Trophoblast cell (in vitro differentiated cells and primary cell): ENCODE data around the gene GATA5.
A peak's percentile ranks its signal among the peaks of the same experiment; 100 is the strongest.

Source experiments
- DNase-seq, 2 donors: peaks; one replicate each; pipeline ENCODE4 v3.0.0-alpha.2; 2016
- H2AFZ ChIP-seq: 2 replicates; pipeline ENCODE4 v1.6.1; 2013; ENCODE audit warnings: low read length, moderate library complexity, mild to moderate bottlenecking; ENCODE audit not compliant: insufficient read depth, poor library complexity
- H2AK5ac ChIP-seq: 2 replicates; pipeline ENCODE4 v1.6.1; 2013; ENCODE audit warnings: mild to moderate bottlenecking, low read length
- H2BK120ac ChIP-seq: 2 replicates; pipeline ENCODE4 v1.6.1; 2013; ENCODE audit warnings: low read length, mild to moderate bottlenecking, moderate library complexity; ENCODE audit not compliant: insufficient read depth, poor library complexity
- H2BK12ac ChIP-seq: 2 replicates; pipeline ENCODE4 v1.6.1; 2013; ENCODE audit warnings: mild to moderate bottlenecking, low read length, moderate library complexity
- H2BK5ac ChIP-seq: 2 replicates; pipeline ENCODE4 v1.6.1; 2013; ENCODE audit warnings: low read length, low read depth, moderate library complexity, mild to moderate bottlenecking; ENCODE audit not compliant: poor library complexity
- H3K14ac ChIP-seq: 2 replicates; pipeline ENCODE4 v1.6.1; 2013; ENCODE audit warnings: mild to moderate bottlenecking, low read length
- H3K18ac ChIP-seq: 2 replicates; pipeline ENCODE4 v1.6.1; 2013; ENCODE audit warnings: mild to moderate bottlenecking, low read length
- H3K23ac ChIP-seq: 2 replicates; pipeline ENCODE4 v1.6.1; 2013; ENCODE audit warnings: low read length
- H3K27ac ChIP-seq: 2 replicates; pipeline ENCODE4 v1.5.1; 2013; ENCODE audit warnings: low read depth, mild to moderate bottlenecking, inconsistent platforms, low read length, moderate library complexity
- H3K27me3 ChIP-seq: 2 replicates; pipeline ENCODE4 v1.6.1; 2013; ENCODE audit warnings: inconsistent platforms, mild to moderate bottlenecking, low read length, moderate library complexity; ENCODE audit not compliant: insufficient read depth
- H3K36me3 ChIP-seq, 2 experiments: 1 replicate in 1 of 2; 2 replicates in 1 of 2; pipeline ENCODE4 v1.6.1; 2013; ENCODE audit warnings: low read length in 2 of 2, mild to moderate bottlenecking in 2 of 2, moderate library complexity in 1 of 2; ENCODE audit not compliant: insufficient read depth in 2 of 2, control insufficient read depth in 1 of 2
- H3K4ac ChIP-seq: 2 replicates; pipeline ENCODE4 v1.6.1; 2013; ENCODE audit warnings: low read depth, mild to moderate bottlenecking, low read length, moderate library complexity
- H3K4me1 ChIP-seq, 2 experiments: 1 replicate in 1 of 2; 2 replicates in 1 of 2; pipeline ENCODE4 v1.6.1; 2013; ENCODE audit warnings: low read length in 2 of 2, mild to moderate bottlenecking in 2 of 2, moderate library complexity in 1 of 2; ENCODE audit not compliant: insufficient read depth in 2 of 2, control insufficient read depth in 1 of 2
- H3K4me2 ChIP-seq: 2 replicates; pipeline ENCODE4 v1.6.1; 2013; ENCODE audit warnings: inconsistent platforms, mild to moderate bottlenecking, low read length, moderate library complexity
- H3K4me3 ChIP-seq: 2 replicates; pipeline ENCODE4 v1.5.1; 2013; ENCODE audit warnings: mild to moderate bottlenecking, low read depth, low read length, inconsistent platforms
- H3K79me1 ChIP-seq: one replicate; pipeline ENCODE4 v1.6.1; 2013; ENCODE audit warnings: low read length
- H3K79me2 ChIP-seq: 2 replicates; pipeline ENCODE4 v1.6.1; 2013; ENCODE audit warnings: low read length, mild to moderate bottlenecking; ENCODE audit not compliant: control insufficient read depth, insufficient read depth, poor library complexity
- H3K9ac ChIP-seq: 2 replicates; pipeline ENCODE4 v1.6.1; 2013; ENCODE audit warnings: mild to moderate bottlenecking, low read length
- H3K9me3 ChIP-seq: 2 replicates; pipeline ENCODE4 v1.6.1; 2013; ENCODE audit warnings: low read depth, mild to moderate bottlenecking, control low read depth, inconsistent platforms, low read length; ENCODE audit not compliant: insufficient read depth
- H4K12ac ChIP-seq: 2 replicates; pipeline ENCODE4 v1.6.1; 2013; ENCODE audit warnings: low read depth, mild to moderate bottlenecking, low read length, moderate library complexity
- H4K8ac ChIP-seq: 2 replicates; pipeline ENCODE4 v1.6.1; 2013; ENCODE audit warnings: low read depth, mild to moderate bottlenecking, low read length, moderate library complexity
- H4K91ac ChIP-seq: one replicate; pipeline ENCODE4 v1.6.1; 2013; ENCODE audit warnings: low read depth, mild to moderate bottlenecking, low read length, moderate library complexity
- WGBS: extraction: QIAGEN DNeasy Blood & Tissue Kit; methylation state at CpG from one replicate; pipeline ENCODE4 v1.1.7; 2013; ENCODE audit warnings: missing lambda C conversion rate; ENCODE audit not compliant: insufficient read length, insufficient coverage; ENCODE audit errors: extremely low coverage; 5-methylcytosine and 5-hydroxymethylcytosine counted together

GATA5 gene

GRCh38 chr20:62487118-62487517 lies 11.3 kb upstream of the GATA5 start:
- H4K12ac ChIP-seq, result no peak overlapping the region
- H2BK12ac ChIP-seq, result no peak overlapping the region
- H4K91ac ChIP-seq, result no peak overlapping the region
- H2BK120ac ChIP-seq, result no peak overlapping the region
- no peak overlapping the region for H2BK5ac ChIP-seq
- no CpG with 5 or more reads among the region's 21 CpGs for WGBS
- H3K9ac ChIP-seq, result no peak overlapping the region
- no peak overlapping the region for H3K18ac ChIP-seq
- no peak overlapping the region for H3K27ac ChIP-seq
- no peak overlapping the region for H4K8ac ChIP-seq
- peaks cover 16% of the 10 kb centered on the region for H3K9me3 ChIP-seq
- no peak overlapping the region for H2AK5ac ChIP-seq
- peaks cover 3% of the 10 kb centered on the region for H3K79me1 ChIP-seq
- no peaks in the 10 kb centered on the region for H3K36me3 ChIP-seq
- H3K4me3 ChIP-seq, result no peak overlapping the region
- no peak overlapping the region for H2AFZ ChIP-seq
- no peak overlapping the region for H3K4me2 ChIP-seq
- H3K4me1 ChIP-seq, result peaks cover 12 to 19% of the 10 kb centered on the region in 2 experiments
- H3K23ac ChIP-seq, result no peak overlapping the region
- H3K4ac ChIP-seq, result no peak overlapping the region
- H3K27me3 ChIP-seq, result peaks cover 3% of the 10 kb centered on the region
- DNase-seq, result no peak
- H3K14ac ChIP-seq, result no peak overlapping the region
- no peaks in the 10 kb centered on the region for H3K79me2 ChIP-seq

- H3K4ac ChIP-seq, result no peak overlapping the region
- peaks cover 12 to 21% of the 10 kb centered on the region in 2 experiments for H3K4me1 ChIP-seq
- no peak overlapping the region for H3K18ac ChIP-seq
- no peak overlapping the region for H3K23ac ChIP-seq
- H3K79me1 ChIP-seq, result peaks cover 3% of the 10 kb centered on the region
- H3K14ac ChIP-seq, result no peak overlapping the region
- no peak overlapping the region for H2AFZ ChIP-seq
- no CpG with 5 or more reads among the region's 13 CpGs for WGBS
- H4K91ac ChIP-seq, result no peak overlapping the region
- no peak overlapping the region for H3K4me3 ChIP-seq
- H2BK12ac ChIP-seq, result no peak overlapping the region
- H3K36me3 ChIP-seq, result no peaks in the 10 kb centered on the region
- no peak overlapping the region for H2BK5ac ChIP-seq
- H3K9ac ChIP-seq, result no peak overlapping the region
- H3K79me2 ChIP-seq, result no peaks in the 10 kb centered on the region
- DNase-seq, result no peak
- H3K9me3 ChIP-seq, result peaks cover 16% of the 10 kb centered on the region
- H2BK120ac ChIP-seq, result no peak overlapping the region
- H4K8ac ChIP-seq, result no peak overlapping the region
- no peak overlapping the region for H3K4me2 ChIP-seq
- no peak overlapping the region for H4K12ac ChIP-seq
- no peak overlapping the region for H2AK5ac ChIP-seq
- no peak overlapping the region for H3K27ac ChIP-seq
- H3K27me3 ChIP-seq, result peaks cover 6% of the 10 kb centered on the region
These were observed 10.7 kb upstream of the GATA5 start for GRCh38 chr20:62486484-62486883.

- DNase-seq, result no peak
- no CpG with 5 or more reads among the region's 17 CpGs for WGBS
- Histone ChIP-seq H2AFZ (no peak overlapping the region), H3K18ac (no peak overlapping the region), H4K12ac (no peak overlapping the region), H3K4me1 (peaks cover 12 to 21% of the 10 kb centered on the region in 2 experiments), H3K79me2 (no peaks in the 10 kb centered on the region), H3K27ac (no peak overlapping the region), H3K4me3 (no peak overlapping the region), H3K9me3 (peaks cover 11% of the 10 kb centered on the region), H3K27me3 (peaks cover 6% of the 10 kb centered on the region), H3K9ac (no peak overlapping the region), H3K4me2 (no peak overlapping the region), H4K8ac (no peak overlapping the region), H3K14ac (peak overlapping the region; percentile 40), H2BK120ac (no peak overlapping the region), H3K23ac (no peak overlapping the region), H3K79me1 (peaks cover 3% of the 10 kb centered on the region), H3K36me3 (no peaks in the 10 kb centered on the region), H2BK5ac (no peak overlapping the region), H2AK5ac (no peak overlapping the region), H2BK12ac (no peak overlapping the region), H4K91ac (no peak overlapping the region), H3K4ac (no peak overlapping the region)
These were observed 9.9 kb upstream of the GATA5 start for GRCh38 chr20:62485701-62486089.

- no peak overlapping the region for H4K12ac ChIP-seq
- H3K9me3 ChIP-seq, result peaks cover 8% of the 10 kb centered on the region
- no CpG with 5 or more reads among the region's 21 CpGs for WGBS
- H3K36me3 ChIP-seq, result no peaks in the 10 kb centered on the region
- H3K4me2 ChIP-seq, result peak overlapping the region; percentile 11
- no peak overlapping the region for H2BK5ac ChIP-seq
- H2BK12ac ChIP-seq, result no peak overlapping the region
- H3K79me2 ChIP-seq, result no peaks in the 10 kb centered on the region
- peaks cover 6% of the 10 kb centered on the region for H3K27me3 ChIP-seq
- H3K4ac ChIP-seq, result no peak overlapping the region
- H3K27ac ChIP-seq, result no peak overlapping the region
- no peak for DNase-seq
- no peak overlapping the region for H4K91ac ChIP-seq
- H3K4me1 ChIP-seq, result peaks cover 12 to 21% of the 10 kb centered on the region in 2 experiments
- H2AFZ ChIP-seq, result no peak overlapping the region
- H3K14ac ChIP-seq, result peak overlapping the region; percentile 40
- H3K18ac ChIP-seq, result no peak overlapping the region
- no peak overlapping the region for H3K4me3 ChIP-seq
- H4K8ac ChIP-seq, result no peak overlapping the region
- peaks cover 3% of the 10 kb centered on the region for H3K79me1 ChIP-seq
- no peak overlapping the region for H2AK5ac ChIP-seq
- no peak overlapping the region for H3K23ac ChIP-seq
- H2BK120ac ChIP-seq, result no peak overlapping the region
- H3K9ac ChIP-seq, result no peak overlapping the region
These were observed 9.4 kb upstream of the GATA5 start for GRCh38 chr20:62485062-62485700.
